GM21619 (cell line): ENCODE results near the gene ANKRD55.

Experiments
- ATAC-seq: cut with Tn5 transposase; IDR thresholded peaks from one replicate; pipeline ENCODE4 v1.9.1; 2021; ENCODE audit not compliant: unreplicated experiment

ANKRD55 gene

GRCh38 chr5:56054666-56055065, 178.5 kb downstream of the ANKRD55 start:
- no peak for ATAC-seq

- no peak for ATAC-seq
These were observed 179.8 kb downstream of the ANKRD55 start for GRCh38 chr5:56053363-56053762.

DNA sequence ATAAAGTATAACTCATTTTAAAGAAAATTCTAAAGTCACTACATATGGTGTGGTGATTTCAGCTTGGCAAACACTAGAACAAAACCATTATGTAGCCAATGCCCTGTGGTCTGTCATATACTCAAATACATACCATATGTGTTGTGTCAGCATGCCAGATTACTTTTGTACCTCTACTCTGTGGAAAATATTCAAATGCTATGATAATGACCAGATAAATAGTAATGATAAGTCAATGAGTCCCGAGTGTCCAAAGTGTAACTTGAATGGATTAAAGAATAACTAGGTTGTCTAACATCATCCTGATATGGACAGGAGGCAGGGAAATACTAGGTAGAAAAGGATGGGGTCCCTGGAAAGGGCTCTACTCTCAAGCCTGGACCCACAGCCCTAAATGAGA, 180.4 kb downstream of the ANKRD55 start:
- ATAC-seq = no peak

- ATAC-seq = no peak
These were observed 182.4 kb downstream of the ANKRD55 start for GRCh38 chr5:56050551-56051255.
